GM23338 (cell line): ENCODE results near the gene RNF8. TPM values are rescaled to one million over a fixed set of nuclear protein-coding genes. Genes with fewer than 3 reads are reported as not detected.

Experiments used
- ATAC-seq: fragments of 200-7000 bp; cut with Tn5 transposase; 3 replicates; pipeline ENCODE4 v1.9.1; 2020
- DNase-seq: peaks from one replicate; pipeline ENCODE4 v3.0.0-alpha.2; 2015; ENCODE audit warnings: low spot score
- H2AFZ ChIP-seq: fragments of 200-600 bp; sonication (generic); 2 replicates; pipeline ENCODE4 v1.8.0; 2016; ENCODE audit warnings: antibody characterized with exemption, mild to moderate bottlenecking, moderate library complexity
- H3F3A ChIP-seq: fragments of 200-600 bp; sonication (generic); replicated peaks from 2 replicates; pipeline ENCODE4 v1.8.0; 2017; ENCODE audit warnings: antibody characterized with exemption, mixed run types, low read depth
- H3K27ac ChIP-seq: fragments of 200-600 bp; sonication (generic); 2 replicates; pipeline ENCODE4 v1.6.1; 2016; ENCODE audit warnings: low read depth
- H3K27me3 ChIP-seq: fragments of 200-600 bp; sonication (generic); 2 replicates; pipeline ENCODE4 v1.8.0; 2016; ENCODE audit warnings: mild to moderate bottlenecking, mixed run types, moderate library complexity; ENCODE audit not compliant: insufficient read depth
- H3K36me3 ChIP-seq: fragments of 200-600 bp; sonication (generic); 2 replicates; pipeline ENCODE4 v1.8.0; 2016; ENCODE audit warnings: mild to moderate bottlenecking; ENCODE audit not compliant: insufficient read depth
- H3K4me1 ChIP-seq: fragments of 200-600 bp; sonication (generic); 2 replicates; pipeline ENCODE4 v1.8.0; 2016; ENCODE audit warnings: mild to moderate bottlenecking, moderate library complexity; ENCODE audit not compliant: insufficient read depth
- H3K4me2 ChIP-seq: fragments of 200-600 bp; sonication (generic); 2 replicates; pipeline ENCODE4 v1.7.1; 2017; ENCODE audit warnings: mixed run types
- H3K4me3 ChIP-seq: fragments of 200-600 bp; sonication (generic); 2 replicates; pipeline ENCODE4 v1.6.1; 2016; ENCODE audit warnings: mixed run types
- H3K79me2 ChIP-seq: fragments of 200-600 bp; sonication (generic); replicated peaks from 2 replicates; pipeline ENCODE4 v1.8.0; 2017; ENCODE audit warnings: mild to moderate bottlenecking; ENCODE audit not compliant: insufficient read depth
- H3K9me2 ChIP-seq: fragments of 200-600 bp; sonication (generic); 2 replicates; pipeline ENCODE4 v1.8.0; 2017; ENCODE audit not compliant: insufficient read depth
- H4K20me1 ChIP-seq: fragments of 200-600 bp; sonication (generic); replicated peaks from 2 replicates; pipeline ENCODE4 v1.8.0; 2017; ENCODE audit warnings: mild to moderate bottlenecking; ENCODE audit not compliant: insufficient read depth
- H3K27ac Mint-ChIP-seq: 2 replicates; pipeline ENCODE4 v1.8.0; 2020; ENCODE audit warnings: inconsistent platforms, mild to moderate bottlenecking, moderate library complexity, mixed read lengths
- H3K27me3 Mint-ChIP-seq: 3 replicates; pipeline ENCODE4 v1.8.0; 2022; ENCODE audit warnings: low read depth, mild to moderate bottlenecking, moderate library complexity, mixed read lengths, inconsistent platforms; ENCODE audit not compliant: insufficient read depth, poor library complexity
- H3K36me3 Mint-ChIP-seq: 3 replicates; pipeline ENCODE4 v1.8.0; 2021; ENCODE audit warnings: low read depth, mild to moderate bottlenecking, inconsistent platforms, moderate library complexity, mixed read lengths
- H3K4me1 Mint-ChIP-seq: 3 replicates; pipeline ENCODE4 v1.8.0; 2020; ENCODE audit warnings: mild to moderate bottlenecking, inconsistent platforms, mixed read lengths
- H3K4me3 Mint-ChIP-seq: 3 replicates; pipeline ENCODE4 v1.8.0; 2021; ENCODE audit warnings: moderate library complexity, mild to moderate bottlenecking, inconsistent platforms, mixed read lengths
- H3K9me3 Mint-ChIP-seq: 3 replicates; pipeline ENCODE4 v1.8.0; 2020; ENCODE audit warnings: moderate library complexity, mild to moderate bottlenecking, inconsistent platforms, mixed read lengths
- EZH2 ChIP-seq: fragments of 200-600 bp; sonication (generic); IDR thresholded peaks from one replicate; pipeline ENCODE4 v1.8.0; 2017; ENCODE audit warnings: antibody characterized with exemption, mild to moderate bottlenecking, low read depth; ENCODE audit not compliant: unreplicated experiment
- EZH2phosphoT487 ChIP-seq: fragments of 200-600 bp; sonication (generic); IDR thresholded peaks from one replicate; pipeline ENCODE4 v1.8.1; 2018; ENCODE audit warnings: antibody characterized with exemption; ENCODE audit not compliant: unreplicated experiment
- JUNB ChIP-seq: IDR thresholded peaks from one replicate; pipeline ENCODE4 v1.6.1; 2016; ENCODE audit warnings: antibody characterized with exemption; ENCODE audit not compliant: unreplicated experiment
- NANOG ChIP-seq: IDR thresholded peaks from 2 replicates; pipeline ENCODE4 v1.6.1; 2016; ENCODE audit warnings: antibody characterized with exemption, borderline replicate concordance
- POLR2AphosphoS5 ChIP-seq: IDR thresholded peaks from 2 replicates; pipeline ENCODE4 v1.6.1; 2016; ENCODE audit warnings: antibody characterized with exemption, low read depth
- ZNF114 ChIP-seq: fragments of 250-450 bp; sonication (Bioruptor Pico); IDR thresholded peaks from 2 replicates; pipeline ENCODE4 v1.5.0; 2020; ENCODE audit warnings: mild to moderate bottlenecking, moderate library complexity
- polyA plus RNA-seq: library from polyadenylated mRNA; unstranded; fragments of >200 nt; fragmentation: Nextera tagmentation; extraction: Ambion mirVana; gene quantifications from 2 replicates; pipeline ENCODE4 v1.2.1, GENCODE V29; 2016
- total RNA-seq: library from RNA; depleted of rRNA; stranded (reverse); fragments of >200 nt; shearing (Covaris generic); gene quantifications from 2 replicates; pipeline ENCODE4 v1.2.3, GENCODE V29; 2014
- TF ChIP-seq, protein P1 (sequence below), 2 experiments: fragments of 200-600 bp in 1 of 2; sonication (generic) in 1 of 2; conservative IDR thresholded peaks; 2 replicates each; pipeline versions ENCODE4 v1.5.1 to v1.6.1; 2016 to 2017; ENCODE audit warnings: antibody characterized with exemption in 2 of 2, low read depth in 2 of 2, mild to moderate bottlenecking in 2 of 2, moderate library complexity in 1 of 2
- TF ChIP-seq, protein P2 (sequence below): IDR thresholded peaks from one replicate; pipeline ENCODE4 v1.6.1; 2018; ENCODE audit warnings: antibody characterized with exemption; ENCODE audit not compliant: unreplicated experiment
- TF ChIP-seq, protein P3 (sequence below): fragments of 250-450 bp; sonication (Bioruptor Pico); IDR thresholded peaks from 2 replicates; pipeline ENCODE4 v1.5.0; 2020; ENCODE audit warnings: mild to moderate bottlenecking, moderate library complexity

The RNF8 gene
- total and polyA plus RNA-seq, 2 experiments from 2014 or later: 41.6 to 55.2 TPM

DNA sequence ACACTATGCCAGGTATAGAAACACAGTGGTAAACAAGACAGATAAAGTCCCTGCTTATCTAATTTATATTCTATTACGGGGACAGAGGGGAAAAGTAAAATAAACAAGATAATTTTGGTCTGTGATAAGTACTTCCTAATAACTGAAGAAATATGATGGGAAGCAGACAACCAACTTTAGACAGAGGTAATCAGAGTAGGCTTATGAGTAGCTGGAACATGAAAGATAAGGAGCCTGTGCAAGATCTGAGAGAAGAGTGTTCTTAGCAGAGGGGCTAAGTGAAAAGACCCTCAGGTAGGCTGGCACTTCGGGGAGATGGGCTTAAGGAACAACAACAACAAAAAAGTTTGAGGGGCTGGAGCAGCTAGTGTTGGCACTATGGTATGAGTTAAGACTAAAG lies 4.1 kb downstream of the RNF8 start:
- Histone ChIP-seq H3K9me2 (no peaks in the 10 kb centered on the region), H4K20me1 (peaks cover 43% of the 10 kb centered on the region), H3K4me1 (peaks cover 31% of the 10 kb centered on the region), H3K79me2 (peaks cover 61% of the 10 kb centered on the region), H3K36me3 (no peaks in the 10 kb centered on the region; the same call in 1 of the 2 replicates), H2AFZ (no peak overlapping the region), H3K27ac (no peak overlapping the region), H3K27me3 (no peaks in the 10 kb centered on the region), H3K4me2 (0 out of 2 replicates have a peak overlapping the region, but pooled peaks have one; percentile 51), H3K4me3 (no peak overlapping the region), H3F3A (no peaks in the 10 kb centered on the region)
- no peak for ATAC-seq
- Mint-ChIP-seq H3K27ac (peak overlapping the region; percentile 13; the same call in 1 of the 2 replicates), H3K36me3 (peaks cover 4% of the 10 kb centered on the region; the same call in 2 of the 3 replicates), H3K4me1 (peaks cover 35% of the 10 kb centered on the region), H3K9me3 (no peaks in the 10 kb centered on the region; the same call in 2 of the 3 replicates), H3K4me3 (no peak overlapping the region), H3K27me3 (peaks cover 5% of the 10 kb centered on the region)
- no peak for DNase-seq
- no peak for TF ChIP-seq ZNF114 (CRISPR knock-in tag)
- TF ChIP-seq, protein P1, sequence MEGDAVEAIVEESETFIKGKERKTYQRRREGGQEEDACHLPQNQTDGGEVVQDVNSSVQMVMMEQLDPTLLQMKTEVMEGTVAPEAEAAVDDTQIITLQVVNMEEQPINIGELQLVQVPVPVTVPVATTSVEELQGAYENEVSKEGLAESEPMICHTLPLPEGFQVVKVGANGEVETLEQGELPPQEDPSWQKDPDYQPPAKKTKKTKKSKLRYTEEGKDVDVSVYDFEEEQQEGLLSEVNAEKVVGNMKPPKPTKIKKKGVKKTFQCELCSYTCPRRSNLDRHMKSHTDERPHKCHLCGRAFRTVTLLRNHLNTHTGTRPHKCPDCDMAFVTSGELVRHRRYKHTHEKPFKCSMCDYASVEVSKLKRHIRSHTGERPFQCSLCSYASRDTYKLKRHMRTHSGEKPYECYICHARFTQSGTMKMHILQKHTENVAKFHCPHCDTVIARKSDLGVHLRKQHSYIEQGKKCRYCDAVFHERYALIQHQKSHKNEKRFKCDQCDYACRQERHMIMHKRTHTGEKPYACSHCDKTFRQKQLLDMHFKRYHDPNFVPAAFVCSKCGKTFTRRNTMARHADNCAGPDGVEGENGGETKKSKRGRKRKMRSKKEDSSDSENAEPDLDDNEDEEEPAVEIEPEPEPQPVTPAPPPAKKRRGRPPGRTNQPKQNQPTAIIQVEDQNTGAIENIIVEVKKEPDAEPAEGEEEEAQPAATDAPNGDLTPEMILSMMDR (conservative IDR thresholded peaks at IDR 0.05; ENCODE audit: low read depth in 2 of 2): no peak

DNA sequence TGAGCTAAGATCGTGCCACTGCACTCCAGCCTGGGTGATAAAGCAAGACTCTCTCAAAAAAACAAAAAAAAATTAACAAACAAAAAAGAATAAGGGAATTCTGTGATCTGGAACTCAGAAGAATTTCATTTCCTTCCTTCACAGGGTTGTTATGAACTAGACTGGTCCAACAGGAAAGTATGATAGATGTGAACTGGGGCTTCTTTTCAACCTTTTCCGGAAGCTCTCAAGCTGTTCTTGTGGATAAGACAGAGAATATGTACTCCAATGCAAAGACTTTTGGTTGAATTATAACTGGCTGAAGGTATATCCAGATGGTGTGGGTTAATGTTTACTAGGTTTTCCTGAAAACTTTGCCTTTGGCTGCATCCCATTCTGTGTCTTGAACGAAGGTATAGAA lies 5.3 kb downstream of the RNF8 start:
- Histone ChIP-seq H2AFZ (no peak overlapping the region), H3K27me3 (no peaks in the 10 kb centered on the region), H3K4me2 (no peak overlapping the region), H4K20me1 (peaks cover 43% of the 10 kb centered on the region), H3K9me2 (no peaks in the 10 kb centered on the region), H3K27ac (no peak overlapping the region), H3K4me3 (no peak overlapping the region), H3F3A (no peaks in the 10 kb centered on the region), H3K36me3 (no peaks in the 10 kb centered on the region; the same call in 1 of the 2 replicates), H3K79me2 (peaks cover 65% of the 10 kb centered on the region), H3K4me1 (peaks cover 31% of the 10 kb centered on the region)
- ATAC-seq: no peak
- H3K4me1 Mint-ChIP-seq: peaks cover 30% of the 10 kb centered on the region
- no peak overlapping the region for H3K27ac Mint-ChIP-seq
- 0 out of 3 replicates have a peak, but pooled peaks cover 4% of the 10 kb centered on the region for H3K36me3 Mint-ChIP-seq
- DNase-seq: no peak
- H3K4me3 Mint-ChIP-seq: no peak overlapping the region
- H3K27me3 Mint-ChIP-seq: no peaks in the 10 kb centered on the region
- H3K9me3 Mint-ChIP-seq: no peaks in the 10 kb centered on the region
- no peak for TF ChIP-seq ZNF114 (CRISPR knock-in tag)
- TF ChIP-seq, protein P2, sequence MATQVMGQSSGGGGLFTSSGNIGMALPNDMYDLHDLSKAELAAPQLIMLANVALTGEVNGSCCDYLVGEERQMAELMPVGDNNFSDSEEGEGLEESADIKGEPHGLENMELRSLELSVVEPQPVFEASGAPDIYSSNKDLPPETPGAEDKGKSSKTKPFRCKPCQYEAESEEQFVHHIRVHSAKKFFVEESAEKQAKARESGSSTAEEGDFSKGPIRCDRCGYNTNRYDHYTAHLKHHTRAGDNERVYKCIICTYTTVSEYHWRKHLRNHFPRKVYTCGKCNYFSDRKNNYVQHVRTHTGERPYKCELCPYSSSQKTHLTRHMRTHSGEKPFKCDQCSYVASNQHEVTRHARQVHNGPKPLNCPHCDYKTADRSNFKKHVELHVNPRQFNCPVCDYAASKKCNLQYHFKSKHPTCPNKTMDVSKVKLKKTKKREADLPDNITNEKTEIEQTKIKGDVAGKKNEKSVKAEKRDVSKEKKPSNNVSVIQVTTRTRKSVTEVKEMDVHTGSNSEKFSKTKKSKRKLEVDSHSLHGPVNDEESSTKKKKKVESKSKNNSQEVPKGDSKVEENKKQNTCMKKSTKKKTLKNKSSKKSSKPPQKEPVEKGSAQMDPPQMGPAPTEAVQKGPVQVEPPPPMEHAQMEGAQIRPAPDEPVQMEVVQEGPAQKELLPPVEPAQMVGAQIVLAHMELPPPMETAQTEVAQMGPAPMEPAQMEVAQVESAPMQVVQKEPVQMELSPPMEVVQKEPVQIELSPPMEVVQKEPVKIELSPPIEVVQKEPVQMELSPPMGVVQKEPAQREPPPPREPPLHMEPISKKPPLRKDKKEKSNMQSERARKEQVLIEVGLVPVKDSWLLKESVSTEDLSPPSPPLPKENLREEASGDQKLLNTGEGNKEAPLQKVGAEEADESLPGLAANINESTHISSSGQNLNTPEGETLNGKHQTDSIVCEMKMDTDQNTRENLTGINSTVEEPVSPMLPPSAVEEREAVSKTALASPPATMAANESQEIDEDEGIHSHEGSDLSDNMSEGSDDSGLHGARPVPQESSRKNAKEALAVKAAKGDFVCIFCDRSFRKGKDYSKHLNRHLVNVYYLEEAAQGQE: no peak
- TF ChIP-seq EZH2phosphoT487: no peak
- TF ChIP-seq EZH2: no peak
- TF ChIP-seq, protein P3, sequence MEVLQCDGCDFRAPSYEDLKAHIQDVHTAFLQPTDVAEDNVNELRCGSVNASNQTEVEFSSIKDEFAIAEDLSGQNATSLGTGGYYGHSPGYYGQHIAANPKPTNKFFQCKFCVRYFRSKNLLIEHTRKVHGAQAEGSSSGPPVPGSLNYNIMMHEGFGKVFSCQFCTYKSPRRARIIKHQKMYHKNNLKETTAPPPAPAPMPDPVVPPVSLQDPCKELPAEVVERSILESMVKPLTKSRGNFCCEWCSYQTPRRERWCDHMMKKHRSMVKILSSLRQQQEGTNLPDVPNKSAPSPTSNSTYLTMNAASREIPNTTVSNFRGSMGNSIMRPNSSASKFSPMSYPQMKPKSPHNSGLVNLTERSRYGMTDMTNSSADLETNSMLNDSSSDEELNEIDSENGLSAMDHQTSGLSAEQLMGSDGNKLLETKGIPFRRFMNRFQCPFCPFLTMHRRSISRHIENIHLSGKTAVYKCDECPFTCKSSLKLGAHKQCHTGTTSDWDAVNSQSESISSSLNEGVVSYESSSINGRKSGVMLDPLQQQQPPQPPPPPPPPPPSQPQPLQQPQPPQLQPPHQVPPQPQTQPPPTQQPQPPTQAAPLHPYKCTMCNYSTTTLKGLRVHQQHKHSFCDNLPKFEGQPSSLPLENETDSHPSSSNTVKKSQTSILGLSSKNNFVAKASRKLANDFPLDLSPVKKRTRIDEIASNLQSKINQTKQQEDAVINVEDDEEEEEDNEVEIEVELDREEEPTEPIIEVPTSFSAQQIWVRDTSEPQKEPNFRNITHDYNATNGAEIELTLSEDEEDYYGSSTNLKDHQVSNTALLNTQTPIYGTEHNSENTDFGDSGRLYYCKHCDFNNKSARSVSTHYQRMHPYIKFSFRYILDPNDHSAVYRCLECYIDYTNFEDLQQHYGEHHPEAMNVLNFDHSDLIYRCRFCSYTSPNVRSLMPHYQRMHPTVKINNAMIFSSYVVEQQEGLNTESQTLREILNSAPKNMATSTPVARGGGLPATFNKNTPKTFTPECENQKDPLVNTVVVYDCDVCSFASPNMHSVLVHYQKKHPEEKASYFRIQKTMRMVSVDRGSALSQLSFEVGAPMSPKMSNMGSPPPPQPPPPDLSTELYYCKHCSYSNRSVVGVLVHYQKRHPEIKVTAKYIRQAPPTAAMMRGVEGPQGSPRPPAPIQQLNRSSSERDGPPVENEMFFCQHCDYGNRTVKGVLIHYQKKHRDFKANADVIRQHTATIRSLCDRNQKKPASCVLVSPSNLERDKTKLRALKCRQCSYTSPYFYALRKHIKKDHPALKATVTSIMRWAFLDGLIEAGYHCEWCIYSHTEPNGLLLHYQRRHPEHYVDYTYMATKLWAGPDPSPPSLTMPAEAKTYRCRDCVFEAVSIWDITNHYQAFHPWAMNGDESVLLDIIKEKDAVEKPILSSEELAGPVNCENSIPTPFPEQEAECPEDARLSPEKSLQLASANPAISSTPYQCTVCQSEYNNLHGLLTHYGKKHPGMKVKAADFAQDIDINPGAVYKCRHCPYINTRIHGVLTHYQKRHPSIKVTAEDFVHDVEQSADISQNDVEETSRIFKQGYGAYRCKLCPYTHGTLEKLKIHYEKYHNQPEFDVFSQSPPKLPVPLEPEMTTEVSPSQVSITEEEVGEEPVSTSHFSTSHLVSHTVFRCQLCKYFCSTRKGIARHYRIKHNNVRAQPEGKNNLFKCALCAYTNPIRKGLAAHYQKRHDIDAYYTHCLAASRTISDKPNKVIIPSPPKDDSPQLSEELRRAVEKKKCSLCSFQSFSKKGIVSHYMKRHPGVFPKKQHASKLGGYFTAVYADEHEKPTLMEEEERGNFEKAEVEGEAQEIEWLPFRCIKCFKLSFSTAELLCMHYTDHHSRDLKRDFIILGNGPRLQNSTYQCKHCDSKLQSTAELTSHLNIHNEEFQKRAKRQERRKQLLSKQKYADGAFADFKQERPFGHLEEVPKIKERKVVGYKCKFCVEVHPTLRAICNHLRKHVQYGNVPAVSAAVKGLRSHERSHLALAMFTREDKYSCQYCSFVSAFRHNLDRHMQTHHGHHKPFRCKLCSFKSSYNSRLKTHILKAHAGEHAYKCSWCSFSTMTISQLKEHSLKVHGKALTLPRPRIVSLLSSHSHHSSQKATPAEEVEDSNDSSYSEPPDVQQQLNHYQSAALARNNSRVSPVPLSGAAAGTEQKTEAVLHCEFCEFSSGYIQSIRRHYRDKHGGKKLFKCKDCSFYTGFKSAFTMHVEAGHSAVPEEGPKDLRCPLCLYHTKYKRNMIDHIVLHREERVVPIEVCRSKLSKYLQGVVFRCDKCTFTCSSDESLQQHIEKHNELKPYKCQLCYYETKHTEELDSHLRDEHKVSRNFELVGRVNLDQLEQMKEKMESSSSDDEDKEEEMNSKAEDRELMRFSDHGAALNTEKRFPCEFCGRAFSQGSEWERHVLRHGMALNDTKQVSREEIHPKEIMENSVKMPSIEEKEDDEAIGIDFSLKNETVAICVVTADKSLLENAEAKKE (CRISPR knock-in tag): no peak
- TF ChIP-seq POLR2AphosphoS5: no peak
- no peak for TF ChIP-seq JUNB
- no peak for TF ChIP-seq NANOG
